Measurements from ENCODE around the gene SERPINI1.

Gene SERPINI1

GRCh38 chr3:167735233-167736138 lies at the start of gene SERPINI1:
Gene SERPINI1 (plus strand): TSS chr3:167735721. CDS start chr3:167789129, 53,408 bp downstream.
- DNase-seq, result peak; percentile 72 to 93

GRCh38 chr3:167691366-167691765 lies 44.2 kb upstream of the SERPINI1 start:
- no peak for DNase-seq

- DNase-seq, result no peak
These were observed 41.4 kb upstream of the SERPINI1 start for GRCh38 chr3:167694121-167694520.

GRCh38 chr3:167700046-167700445 lies 35.5 kb upstream of the SERPINI1 start:
- no peak for DNase-seq

- DNase-seq, result no peak
These were observed 34.6 kb upstream of the SERPINI1 start for GRCh38 chr3:167700926-167701325.

- DNase-seq, result no peak
These were observed 29.7 kb upstream of the SERPINI1 start for GRCh38 chr3:167705840-167706239.

GRCh38 chr3:167709690-167710089 lies 25.8 kb upstream of the SERPINI1 start:
- DNase-seq, result no peak

- DNase-seq, result no peak
These were observed 25.0 kb upstream of the SERPINI1 start for GRCh38 chr3:167710552-167710951.

- DNase-seq, result no peak
These were observed 24.1 kb upstream of the SERPINI1 start for GRCh38 chr3:167711439-167711838.

- DNase-seq, result no peak
These were observed 23.1 kb upstream of the SERPINI1 start for GRCh38 chr3:167712445-167712844.

GRCh38 chr3:167714871-167715270 lies 20.6 kb upstream of the SERPINI1 start:
- DNase-seq, result no peak

- DNase-seq, result no peak
These were observed 18.6 kb upstream of the SERPINI1 start for GRCh38 chr3:167716920-167717319.

GRCh38 chr3:167718582-167718981 lies 16.9 kb upstream of the SERPINI1 start:
- DNase-seq, result no peak

- DNase-seq, result no peak
These were observed 12.5 kb upstream of the SERPINI1 start for GRCh38 chr3:167723025-167723512.

GRCh38 chr3:167723872-167724271 lies 11.6 kb upstream of the SERPINI1 start:
- no peak for DNase-seq

GRCh38 chr3:167728176-167728575 lies 7.3 kb upstream of the SERPINI1 start:
- peak in 1 of 2 experiments; percentile 18 for DNase-seq

GRCh38 chr3:167728632-167729323 lies 6.7 kb upstream of the SERPINI1 start:
- no peak for DNase-seq

GRCh38 chr3:167729591-167729990 lies 5.9 kb upstream of the SERPINI1 start:
- no peak for DNase-seq

- no peak for DNase-seq
These were observed 4.1 kb upstream of the SERPINI1 start for GRCh38 chr3:167731393-167731792.

GRCh38 chr3:167732313-167733065 lies 3.0 kb upstream of the SERPINI1 start:
- DNase-seq, result no peak

- DNase-seq, result peak in 1 of 2 experiments; percentile 43
These were observed 1.5 kb upstream of the SERPINI1 start for GRCh38 chr3:167733961-167734497.

- DNase-seq, result peak; percentile 97 to 98
These were observed 856 bp upstream of the SERPINI1 start, which contains the start of gene PDCD10 for GRCh38 chr3:167734498-167735232. Gene PDCD10 (minus strand): TSS chr3:167734892. CDS start chr3:167720157, 14,735 bp downstream.
